Astrocyte (in vitro differentiated cells and primary cell): ENCODE results near the gene SYTL3. TPM values are rescaled to one million over a fixed set of nuclear protein-coding genes. Genes with fewer than 3 reads are reported as not detected.
A peak's percentile ranks its signal among the peaks of the same experiment; 100 is the strongest.

Experiments used
- DNase-seq: peaks from one replicate; pipeline ENCODE4 v3.0.0-alpha.2; 2010; ENCODE audit warnings: low read depth
- FAIRE-seq: peaks from 2 replicates; lab custom pipeline; 2011; peaks lifted over from hg19 to GRCh38; lab: Jason Lieb, UNC
- H2AFZ ChIP-seq: 2 replicates; pipeline ENCODE4 v1.6.0; 2012; ENCODE audit warnings: low read depth, low read length, inconsistent platforms
- H3K27ac ChIP-seq: 2 replicates; pipeline ENCODE4 v1.5.1; 2011; ENCODE audit warnings: low read depth, low read length, inconsistent platforms
- H3K27me3 ChIP-seq: 2 replicates; pipeline ENCODE4 v1.6.0; 2011; ENCODE audit warnings: low read length, inconsistent platforms; ENCODE audit not compliant: insufficient read depth
- H3K36me3 ChIP-seq: 2 replicates; pipeline ENCODE4 v1.5.1; 2011; ENCODE audit warnings: low read length, inconsistent platforms; ENCODE audit not compliant: insufficient read depth
- H3K4me1 ChIP-seq: 2 replicates; pipeline ENCODE4 v1.5.1; 2011; ENCODE audit warnings: low read length, inconsistent platforms; ENCODE audit not compliant: insufficient read depth
- H3K4me2 ChIP-seq: 2 replicates; pipeline ENCODE4 v1.6.0; 2012; ENCODE audit warnings: low read length, inconsistent platforms
- H3K4me3 ChIP-seq: 2 replicates; pipeline ENCODE4 v1.5.1; 2011; ENCODE audit warnings: low read depth, mild to moderate bottlenecking, low read length, inconsistent platforms; ENCODE audit not compliant: insufficient read depth
- H3K79me2 ChIP-seq: 2 replicates; pipeline ENCODE4 v1.6.0; 2012; ENCODE audit warnings: mild to moderate bottlenecking, low read length, inconsistent platforms; ENCODE audit not compliant: insufficient read depth
- H3K9ac ChIP-seq: 2 replicates; pipeline ENCODE4 v1.6.0; 2012; ENCODE audit warnings: mild to moderate bottlenecking, low read length, inconsistent platforms
- H3K9me3 ChIP-seq: 2 replicates; pipeline ENCODE4 v1.5.1; 2012; ENCODE audit warnings: low read depth, mild to moderate bottlenecking, low read length, inconsistent platforms; ENCODE audit not compliant: insufficient read depth
- H4K20me1 ChIP-seq: 2 replicates; pipeline ENCODE4 v1.6.0; 2012; ENCODE audit warnings: low read length, inconsistent platforms; ENCODE audit not compliant: insufficient read depth
- H3K27ac Mint-ChIP-seq: one replicate; pipeline ENCODE4 v1.8.0; 2021; ENCODE audit warnings: mild to moderate bottlenecking, mixed read lengths; ENCODE audit not compliant: unreplicated experiment
- H3K27me3 Mint-ChIP-seq: one replicate; pipeline ENCODE4 v1.8.0; 2021; ENCODE audit warnings: low read depth, mixed read lengths; ENCODE audit not compliant: unreplicated experiment
- H3K36me3 Mint-ChIP-seq: one replicate; pipeline ENCODE4 v1.8.0; 2021; ENCODE audit warnings: low read depth, mixed read lengths; ENCODE audit not compliant: unreplicated experiment
- H3K4me1 Mint-ChIP-seq: one replicate; pipeline ENCODE4 v1.8.0; 2021; ENCODE audit warnings: low read depth, mixed read lengths; ENCODE audit not compliant: unreplicated experiment
- H3K4me3 Mint-ChIP-seq: one replicate; pipeline ENCODE4 v1.8.0; 2021; ENCODE audit warnings: mild to moderate bottlenecking, moderate library complexity, mixed read lengths; ENCODE audit not compliant: unreplicated experiment
- H3K9me3 Mint-ChIP-seq: one replicate; pipeline ENCODE4 v1.8.0; 2021; ENCODE audit warnings: mild to moderate bottlenecking, mixed read lengths; ENCODE audit not compliant: unreplicated experiment
- EZH2 ChIP-seq: IDR thresholded peaks from 2 replicates; pipeline ENCODE4 v1.6.1; 2012; ENCODE audit warnings: mild to moderate bottlenecking, low read length, inconsistent platforms; ENCODE audit not compliant: insufficient read depth
- total RNA-seq: library from RNA; stranded (reverse); gene quantifications from 2 replicates; pipeline ENCODE4 v1.2.1, GENCODE V29; 2021
- TF ChIP-seq, protein P1 (sequence below): IDR thresholded peaks from 2 replicates; pipeline ENCODE4 v1.5.1; 2011; ENCODE audit warnings: low read depth, mild to moderate bottlenecking, inconsistent platforms, low read length, moderate library complexity; ENCODE audit not compliant: insufficient read depth

Gene SYTL3
- total RNA-seq, 1 donor from 2014 or later, result 1.2 TPM

GRCh38 chr6:158783167-158783450, 133.3 kb downstream of the SYTL3 start:
- H3K9ac ChIP-seq, result no peak overlapping the region
- peaks cover 11% of the 10 kb centered on the region for H3K4me1 ChIP-seq
- Mint-ChIP-seq H3K36me3 (peaks cover 42% of the 10 kb centered on the region), H3K27ac (no peak overlapping the region), H3K4me1 (peaks cover 20% of the 10 kb centered on the region), H3K27me3 (no peaks in the 10 kb centered on the region), H3K9me3 (no peaks in the 10 kb centered on the region), H3K4me3 (no peak overlapping the region)
- TF ChIP-seq, protein P1, sequence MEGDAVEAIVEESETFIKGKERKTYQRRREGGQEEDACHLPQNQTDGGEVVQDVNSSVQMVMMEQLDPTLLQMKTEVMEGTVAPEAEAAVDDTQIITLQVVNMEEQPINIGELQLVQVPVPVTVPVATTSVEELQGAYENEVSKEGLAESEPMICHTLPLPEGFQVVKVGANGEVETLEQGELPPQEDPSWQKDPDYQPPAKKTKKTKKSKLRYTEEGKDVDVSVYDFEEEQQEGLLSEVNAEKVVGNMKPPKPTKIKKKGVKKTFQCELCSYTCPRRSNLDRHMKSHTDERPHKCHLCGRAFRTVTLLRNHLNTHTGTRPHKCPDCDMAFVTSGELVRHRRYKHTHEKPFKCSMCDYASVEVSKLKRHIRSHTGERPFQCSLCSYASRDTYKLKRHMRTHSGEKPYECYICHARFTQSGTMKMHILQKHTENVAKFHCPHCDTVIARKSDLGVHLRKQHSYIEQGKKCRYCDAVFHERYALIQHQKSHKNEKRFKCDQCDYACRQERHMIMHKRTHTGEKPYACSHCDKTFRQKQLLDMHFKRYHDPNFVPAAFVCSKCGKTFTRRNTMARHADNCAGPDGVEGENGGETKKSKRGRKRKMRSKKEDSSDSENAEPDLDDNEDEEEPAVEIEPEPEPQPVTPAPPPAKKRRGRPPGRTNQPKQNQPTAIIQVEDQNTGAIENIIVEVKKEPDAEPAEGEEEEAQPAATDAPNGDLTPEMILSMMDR, result no peak
- no peak for TF ChIP-seq EZH2
- DNase-seq, result no peak
- no peak overlapping the region for H3K4me2 ChIP-seq
- peaks cover 63% of the 10 kb centered on the region for H3K36me3 ChIP-seq
- no peaks in the 10 kb centered on the region for H3K27me3 ChIP-seq
- peaks cover 14% of the 10 kb centered on the region for H4K20me1 ChIP-seq
- no peaks in the 10 kb centered on the region for H3K9me3 ChIP-seq
- FAIRE-seq, result no peak
- H3K27ac ChIP-seq, result no peak overlapping the region
- H3K4me3 ChIP-seq, result no peak overlapping the region
- H2AFZ ChIP-seq, result no peak overlapping the region
- H3K79me2 ChIP-seq, result peaks cover 30% of the 10 kb centered on the region

GRCh38 chr6:158783851-158784250, 134.0 kb downstream of the SYTL3 start:
- Mint-ChIP-seq H3K4me1 (peaks cover 23% of the 10 kb centered on the region), H3K4me3 (no peak overlapping the region), H3K27ac (no peak overlapping the region), H3K27me3 (no peaks in the 10 kb centered on the region), H3K36me3 (peaks cover 43% of the 10 kb centered on the region), H3K9me3 (no peaks in the 10 kb centered on the region)
- H3K9me3 ChIP-seq, result no peaks in the 10 kb centered on the region
- DNase-seq (no peak), FAIRE-seq (no peak)
- peaks cover 11% of the 10 kb centered on the region for H3K4me1 ChIP-seq
- no peak overlapping the region for H3K4me2 ChIP-seq
- H3K27ac ChIP-seq, result no peak overlapping the region
- peaks cover 66% of the 10 kb centered on the region for H3K36me3 ChIP-seq
- no peaks in the 10 kb centered on the region for H3K27me3 ChIP-seq
- peaks cover 10% of the 10 kb centered on the region for H4K20me1 ChIP-seq
- H3K79me2 ChIP-seq, result peaks cover 35% of the 10 kb centered on the region
- H2AFZ ChIP-seq, result no peak overlapping the region
- no peak for TF ChIP-seq EZH2
- TF ChIP-seq, protein P1, result no peak
- no peak overlapping the region for H3K9ac ChIP-seq
- H3K4me3 ChIP-seq, result no peak overlapping the region

GRCh38 chr6:158784505-158784904, 134.7 kb downstream of the SYTL3 start:
- FAIRE-seq, result peak; percentile 67
- Mint-ChIP-seq H3K27ac (peak overlapping the region; percentile 55), H3K4me3 (peak overlapping the region; percentile 55), H3K4me1 (peaks cover 29% of the 10 kb centered on the region), H3K27me3 (no peaks in the 10 kb centered on the region), H3K36me3 (peaks cover 39% of the 10 kb centered on the region), H3K9me3 (no peaks in the 10 kb centered on the region)
- Histone ChIP-seq H3K27ac (no peak overlapping the region), H3K9me3 (no peaks in the 10 kb centered on the region), H3K79me2 (peaks cover 38% of the 10 kb centered on the region), H3K27me3 (no peaks in the 10 kb centered on the region), H3K36me3 (peaks cover 71% of the 10 kb centered on the region), H3K9ac (no peak overlapping the region), H3K4me3 (no peak overlapping the region), H4K20me1 (peaks cover 17% of the 10 kb centered on the region), H3K4me1 (peaks cover 11% of the 10 kb centered on the region), H3K4me2 (peak overlapping the region; percentile 21), H2AFZ (no peak overlapping the region)
- TF ChIP-seq EZH2, result no peak
- TF ChIP-seq, protein P1, result no peak
- DNase-seq, result peak; percentile 81
